OCI-LY7 (cell line): ENCODE data around the gene TAF6.

Experiments used
- CTCF ChIP-seq: fragments of 200-600 bp; sonication (generic); conservative IDR thresholded peaks from 2 replicates; pipeline ENCODE4 v1.5.1; 2014; ENCODE audit warnings: mild to moderate bottlenecking, antibody characterized with exemption, low read length, moderate library complexity, mixed read lengths
- EZH2phosphoT487 ChIP-seq: fragments of 200-600 bp; sonication (generic); IDR thresholded peaks from 2 replicates; pipeline ENCODE4 v1.6.1; 2018; ENCODE audit warnings: low read depth, borderline replicate concordance, mild to moderate bottlenecking, mixed run types, antibody characterized with exemption, low read length, moderate library complexity, mixed read lengths

- TF ChIP-seq CTCF (no peak), EZH2phosphoT487 (no peak)
Observed at GRCh38 chr7:100160067-100160466, 40.9 kb upstream of the TAF6 start.
